PC-9 (cell line): ENCODE measurements around the gene POLD3.

Experiments used
- EZH2 ChIP-seq: fragments of 200-600 bp; sonication (generic); IDR thresholded peaks from 2 replicates; pipeline ENCODE4 v1.8.0; 2017; ENCODE audit warnings: antibody characterized with exemption, low read depth
- TF ChIP-seq, protein P1 (sequence below): fragments of 200-600 bp; sonication (generic); conservative IDR thresholded peaks from 2 replicates; pipeline ENCODE4 v1.6.1; 2017; ENCODE audit warnings: mixed run types, antibody characterized with exemption, mild to moderate bottlenecking, moderate library complexity

DNA sequence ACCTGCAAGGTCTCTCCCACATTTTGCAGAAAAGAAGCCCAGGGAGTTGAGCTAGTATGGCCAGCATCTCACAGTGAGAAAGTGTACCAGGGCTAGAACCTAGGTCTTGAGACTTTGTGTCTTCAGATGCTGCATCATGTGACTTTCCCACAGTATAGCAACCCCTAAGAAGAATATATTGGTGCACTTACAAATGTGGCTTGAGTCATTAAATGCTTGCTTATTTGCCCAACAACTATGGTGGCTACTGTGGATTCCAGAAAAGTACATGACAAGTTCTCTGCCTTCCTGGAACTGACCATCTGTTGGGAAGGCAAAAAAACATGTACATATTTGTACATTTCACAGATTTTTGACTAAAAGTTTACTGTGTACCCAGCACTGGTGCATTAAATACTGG, 55.0 kb downstream of the POLD3 start:
- TF ChIP-seq, protein P1, sequence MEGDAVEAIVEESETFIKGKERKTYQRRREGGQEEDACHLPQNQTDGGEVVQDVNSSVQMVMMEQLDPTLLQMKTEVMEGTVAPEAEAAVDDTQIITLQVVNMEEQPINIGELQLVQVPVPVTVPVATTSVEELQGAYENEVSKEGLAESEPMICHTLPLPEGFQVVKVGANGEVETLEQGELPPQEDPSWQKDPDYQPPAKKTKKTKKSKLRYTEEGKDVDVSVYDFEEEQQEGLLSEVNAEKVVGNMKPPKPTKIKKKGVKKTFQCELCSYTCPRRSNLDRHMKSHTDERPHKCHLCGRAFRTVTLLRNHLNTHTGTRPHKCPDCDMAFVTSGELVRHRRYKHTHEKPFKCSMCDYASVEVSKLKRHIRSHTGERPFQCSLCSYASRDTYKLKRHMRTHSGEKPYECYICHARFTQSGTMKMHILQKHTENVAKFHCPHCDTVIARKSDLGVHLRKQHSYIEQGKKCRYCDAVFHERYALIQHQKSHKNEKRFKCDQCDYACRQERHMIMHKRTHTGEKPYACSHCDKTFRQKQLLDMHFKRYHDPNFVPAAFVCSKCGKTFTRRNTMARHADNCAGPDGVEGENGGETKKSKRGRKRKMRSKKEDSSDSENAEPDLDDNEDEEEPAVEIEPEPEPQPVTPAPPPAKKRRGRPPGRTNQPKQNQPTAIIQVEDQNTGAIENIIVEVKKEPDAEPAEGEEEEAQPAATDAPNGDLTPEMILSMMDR = no peak
- TF ChIP-seq EZH2 = no peak
